ENCODE data around the gene NFIA. TPM values are rescaled to one million over a fixed set of nuclear protein-coding genes. Genes with fewer than 3 reads are reported as not detected.

Gene NFIA
- total and polyA plus RNA-seq, 5 experiments from 2014 or later = 6.3 to 7.8 (median 7.4) TPM

DNA sequence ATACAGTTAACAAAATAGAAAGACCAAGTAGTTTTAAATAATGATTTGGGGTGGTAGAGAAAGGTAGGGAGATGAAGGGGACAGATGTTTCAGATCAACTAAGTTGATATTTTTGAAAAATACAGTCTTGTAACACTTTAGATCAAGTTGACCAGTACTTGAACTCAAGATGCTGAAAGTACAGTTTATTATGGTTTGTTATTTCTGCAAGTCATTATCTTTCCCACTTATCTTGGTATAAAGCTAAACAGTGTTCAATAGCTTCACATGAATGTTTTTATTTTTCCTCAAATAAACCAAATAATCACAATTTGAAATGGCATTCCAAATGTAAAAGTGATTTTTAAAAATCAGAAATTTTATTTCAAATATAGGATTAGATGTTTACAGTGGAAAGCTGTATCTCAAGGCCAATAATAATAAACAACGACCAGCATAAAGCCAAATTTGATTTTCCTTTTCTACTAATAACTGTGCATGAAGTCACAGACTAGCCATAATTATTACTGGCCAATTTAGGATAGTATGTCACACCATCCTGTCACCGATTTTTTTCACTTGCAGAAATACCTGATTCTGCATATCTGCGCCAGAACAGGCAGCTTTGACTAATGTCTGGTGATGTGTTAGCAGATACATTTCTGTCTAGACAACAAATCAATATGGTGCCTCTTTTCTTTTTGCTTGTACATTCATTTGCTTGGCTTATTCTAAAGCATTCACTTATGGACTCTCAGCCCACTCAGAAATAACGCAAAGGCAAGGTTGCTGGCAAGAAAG, 322.4 kb downstream of the NFIA start:
- Mint-ChIP-seq H3K9me3 (no peaks in the 10 kb centered on the region), H3K27me3 (no peaks in the 10 kb centered on the region), H3K4me3 (no peak overlapping the region), H3K36me3 (peaks cover 0 to 44% (median 25%) of the 10 kb centered on the region in 3 donors), H3K4me1 (peaks cover 0 to 3% (median 0%) of the 10 kb centered on the region in 4 donors), H3K27ac (no peak overlapping the region)
- no peak for ATAC-seq
- POLR2A ChIA-PET = no interaction called here
- no peak for DNase-seq

DNA sequence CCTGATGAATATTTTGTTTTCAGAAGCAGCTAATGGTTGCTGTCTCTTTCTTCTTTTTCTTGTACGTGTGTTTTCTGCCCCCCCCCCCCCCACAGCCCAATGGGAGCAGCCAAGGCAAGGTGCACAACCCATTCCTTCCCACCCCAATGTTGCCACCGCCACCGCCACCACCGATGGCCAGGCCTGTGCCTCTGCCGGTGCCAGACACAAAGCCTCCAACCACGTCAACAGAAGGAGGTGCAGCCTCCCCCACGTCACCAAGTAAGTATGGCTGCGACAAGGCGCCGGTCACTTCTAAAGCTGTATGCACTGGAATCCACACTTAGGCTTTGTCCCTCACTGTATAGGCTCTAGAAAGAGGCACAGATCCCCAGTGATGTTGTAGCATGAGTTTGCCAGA, 324.1 kb downstream of the NFIA start:
- Mint-ChIP-seq H3K4me3 (no peak overlapping the region), H3K36me3 (peaks cover 0 to 46% (median 25%) of the 10 kb centered on the region in 3 donors), H3K9me3 (no peaks in the 10 kb centered on the region), H3K27me3 (no peaks in the 10 kb centered on the region), H3K4me1 (peaks cover 0 to 3% (median under 1%) of the 10 kb centered on the region in 4 donors), H3K27ac (no peak overlapping the region)
- no peak for ATAC-seq
- no peak for DNase-seq
- POLR2A ChIA-PET = interaction anchor here (0.6 kb wide), 1 partner anchor 104 kb away, joined by 3 read pairs; no protein-coding TSS in a partner anchor

DNA sequence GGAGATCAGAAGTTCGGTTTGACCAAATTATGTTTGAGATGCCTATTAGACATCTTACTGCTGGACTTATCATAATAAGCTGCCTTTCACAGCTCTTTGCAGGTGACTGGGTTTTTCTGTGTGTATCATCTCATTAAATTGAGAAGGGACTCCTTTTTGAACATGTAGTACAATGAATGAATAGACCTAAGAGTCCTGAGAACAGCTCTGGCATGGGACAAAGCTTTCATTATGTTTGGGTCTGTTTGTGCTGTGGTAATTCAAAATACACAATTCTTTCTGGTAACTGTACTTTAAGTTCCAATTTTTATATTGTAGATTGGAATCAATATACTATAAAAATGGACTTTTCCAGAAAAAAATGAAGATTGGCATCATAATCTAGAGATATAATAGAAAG, 330.2 kb downstream of the NFIA start:
- no peak overlapping the region for H3K27ac Mint-ChIP-seq
- H3K27me3 Mint-ChIP-seq = no peaks in the 10 kb centered on the region
- H3K36me3 Mint-ChIP-seq = peaks cover 0 to 33% (median 13%) of the 10 kb centered on the region in 3 donors
- H3K4me3 Mint-ChIP-seq = no peak overlapping the region
- peaks cover 0 to 4% (median 0%) of the 10 kb centered on the region in 4 donors for H3K4me1 Mint-ChIP-seq
- POLR2A ChIA-PET = no interaction called here
- no peak for ATAC-seq
- DNase-seq = no peak
- no peaks in the 10 kb centered on the region for H3K9me3 Mint-ChIP-seq

DNA sequence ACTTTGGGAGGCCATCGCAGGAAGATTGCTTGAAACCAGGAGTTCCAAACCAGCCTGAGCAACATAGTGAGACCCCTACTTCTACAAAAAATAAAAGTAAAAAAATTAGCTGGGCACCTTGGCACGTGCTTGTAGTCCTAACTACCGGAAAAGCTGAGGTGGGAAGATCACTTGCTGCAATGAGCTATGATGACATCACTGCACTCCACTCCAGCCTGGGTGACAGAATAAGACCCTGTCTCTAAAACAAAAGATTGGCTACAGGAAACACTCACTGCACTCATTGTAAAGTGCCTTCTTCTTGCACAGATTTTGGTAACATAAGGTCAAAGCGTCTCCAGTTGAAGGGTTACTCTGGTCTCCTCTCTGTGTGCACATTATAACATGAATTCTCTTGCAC, 336.8 kb downstream of the NFIA start:
- H3K36me3 Mint-ChIP-seq = peaks cover 0 to 15% (median 5%) of the 10 kb centered on the region in 3 donors
- no peak overlapping the region for H3K4me3 Mint-ChIP-seq
- no peaks in the 10 kb centered on the region for H3K27me3 Mint-ChIP-seq
- H3K9me3 Mint-ChIP-seq = no peaks in the 10 kb centered on the region
- H3K4me1 Mint-ChIP-seq = peaks cover 0 to under 1% (median under 1%) of the 10 kb centered on the region in 4 donors
- no peak for ATAC-seq
- POLR2A ChIA-PET = no interaction called here
- no peak overlapping the region for H3K27ac Mint-ChIP-seq
- DNase-seq = no peak

DNA sequence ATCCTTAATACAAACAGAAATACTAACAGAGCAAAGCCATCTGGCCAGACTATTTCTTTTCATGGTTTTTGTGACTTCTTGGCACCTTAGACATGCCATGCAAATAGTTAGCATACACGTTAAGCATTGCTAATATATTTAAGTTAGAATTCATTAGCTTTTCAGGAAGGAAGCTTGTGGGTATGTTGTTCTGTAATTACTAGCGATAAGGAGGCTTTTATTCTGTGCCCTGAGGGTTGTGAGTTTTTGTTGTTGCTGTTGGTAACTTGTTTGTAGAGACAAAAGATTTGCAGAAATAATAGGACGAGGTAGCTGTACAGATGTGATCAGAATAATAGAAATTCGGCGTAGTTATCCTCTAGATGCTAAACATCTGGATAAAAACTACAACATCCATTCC, 337.3 kb downstream of the NFIA start:
- Mint-ChIP-seq H3K36me3 (peaks cover 0 to 12% (median 5%) of the 10 kb centered on the region in 3 donors), H3K4me1 (peaks cover 0 to 5% (median 3%) of the 10 kb centered on the region in 4 donors), H3K4me3 (no peak overlapping the region), H3K27ac (no peak overlapping the region), H3K9me3 (no peaks in the 10 kb centered on the region), H3K27me3 (no peaks in the 10 kb centered on the region)
- no peak for DNase-seq
- POLR2A ChIA-PET = no interaction called here
- ATAC-seq = no peak

DNA sequence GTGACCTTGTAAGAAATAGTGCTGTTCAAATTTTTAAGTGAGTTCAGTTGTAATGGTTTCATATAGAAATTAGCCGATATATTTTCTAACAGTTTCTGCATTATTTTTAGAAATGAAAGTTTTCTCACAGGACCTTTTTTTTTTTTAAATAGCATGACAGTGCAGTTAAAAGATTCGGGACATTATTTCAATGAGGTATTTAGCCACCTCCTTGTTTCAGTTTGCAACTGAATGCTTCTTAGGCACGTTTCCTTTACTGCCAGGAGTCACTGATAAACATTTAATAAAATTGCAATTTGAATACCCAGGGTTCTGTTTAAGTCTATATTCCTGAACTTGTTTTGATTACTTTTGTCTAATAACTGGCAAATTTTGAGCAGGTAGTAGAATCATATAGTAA, 337.9 kb downstream of the NFIA start:
- ATAC-seq (no peak), DNase-seq (no peak)
- Mint-ChIP-seq H3K4me1 (peaks cover 0 to 6% (median 3%) of the 10 kb centered on the region in 4 donors), H3K27ac (no peak overlapping the region), H3K27me3 (no peaks in the 10 kb centered on the region), H3K4me3 (no peak overlapping the region), H3K9me3 (no peaks in the 10 kb centered on the region), H3K36me3 (peaks cover 0 to 8% (median 6%) of the 10 kb centered on the region in 3 donors)
- POLR2A ChIA-PET = no interaction called here

DNA sequence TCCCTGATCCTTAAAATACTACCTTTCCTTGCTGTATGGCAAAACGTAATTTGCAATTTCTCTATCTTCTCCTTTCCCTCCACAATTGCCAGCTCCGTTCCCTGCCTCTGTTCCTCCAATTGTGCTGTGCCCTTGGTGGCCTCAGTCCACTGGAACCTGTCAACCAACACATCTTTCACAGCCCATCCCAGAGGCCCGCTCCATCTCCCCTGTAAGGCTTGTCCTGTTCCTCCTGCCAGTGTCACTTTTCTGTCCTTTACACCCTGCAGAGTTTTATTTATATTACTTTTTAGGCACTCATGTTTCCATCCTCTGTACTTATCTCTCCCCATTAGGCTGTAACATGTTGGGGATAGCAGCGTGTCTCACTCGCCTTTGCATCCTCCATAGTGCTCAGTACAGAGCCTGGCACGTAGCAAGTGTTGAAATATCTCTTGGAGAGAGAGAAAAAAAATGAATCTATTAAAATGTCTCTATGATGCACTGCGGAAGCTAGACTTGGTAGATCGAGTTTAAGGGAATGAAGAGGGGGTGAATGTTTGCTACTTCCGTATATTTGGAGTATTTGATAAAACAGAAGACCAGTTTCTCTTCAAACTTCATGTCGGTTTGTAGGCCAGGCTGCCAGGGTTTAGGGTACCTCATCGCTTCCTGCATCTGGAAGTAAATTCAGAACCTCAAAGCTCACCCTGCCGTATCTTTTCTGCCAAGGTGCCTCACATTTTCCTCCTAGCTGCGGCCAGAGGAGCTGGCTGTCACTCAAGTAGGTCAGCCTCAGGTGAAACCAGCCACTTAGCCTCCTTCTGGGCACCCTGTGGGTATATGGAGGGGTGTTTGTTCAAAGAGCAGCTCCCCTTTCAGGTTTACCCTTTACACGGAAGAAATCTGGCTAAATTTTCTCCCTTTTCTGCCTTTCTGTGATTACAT, 338.8 kb downstream of the NFIA start:
- H3K9me3 Mint-ChIP-seq = no peaks in the 10 kb centered on the region
- peaks cover 0 to 10% (median 9%) of the 10 kb centered on the region in 3 donors for H3K36me3 Mint-ChIP-seq
- DNase-seq (no peak), ATAC-seq (no peak)
- H3K4me1 Mint-ChIP-seq = peaks cover 0 to 6% (median 3%) of the 10 kb centered on the region in 4 donors
- H3K27ac Mint-ChIP-seq = peak overlapping the region in 1 of 10 donors; percentile 50
- POLR2A ChIA-PET = no interaction called here
- no peaks in the 10 kb centered on the region for H3K27me3 Mint-ChIP-seq
- no peak overlapping the region for H3K4me3 Mint-ChIP-seq

DNA sequence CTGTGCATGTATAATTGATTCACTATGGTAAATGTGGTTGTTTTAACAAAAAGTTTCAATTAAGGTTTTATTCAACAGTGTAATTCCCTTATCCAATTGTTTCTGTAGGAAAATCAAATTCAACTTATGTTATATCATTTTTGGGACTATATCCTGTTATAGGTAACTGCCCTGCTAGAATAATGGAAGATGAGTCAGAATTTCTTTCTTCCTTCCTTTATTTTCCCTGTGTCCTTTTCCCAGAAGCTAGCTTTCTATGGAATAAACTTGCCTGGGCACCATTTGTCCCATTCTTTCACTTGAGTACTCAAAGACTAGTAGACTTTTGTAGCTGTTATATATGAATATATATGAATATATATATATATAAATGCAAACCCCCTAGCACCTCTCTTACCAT, 341.3 kb downstream of the NFIA start:
- H3K4me3 Mint-ChIP-seq = no peak overlapping the region
- no peak overlapping the region for H3K27ac Mint-ChIP-seq
- ATAC-seq (no peak), DNase-seq (no peak)
- H3K27me3 Mint-ChIP-seq = no peaks in the 10 kb centered on the region
- no peaks in the 10 kb centered on the region for H3K9me3 Mint-ChIP-seq
- peaks cover 0 to 6% (median 3%) of the 10 kb centered on the region in 4 donors for H3K4me1 Mint-ChIP-seq
- POLR2A ChIA-PET = interaction anchor here (0.6 kb wide), 1 partner anchor 112 kb away, joined by 3 read pairs; no protein-coding TSS in a partner anchor
- peaks cover 0 to 13% (median 10%) of the 10 kb centered on the region in 3 donors for H3K36me3 Mint-ChIP-seq

DNA sequence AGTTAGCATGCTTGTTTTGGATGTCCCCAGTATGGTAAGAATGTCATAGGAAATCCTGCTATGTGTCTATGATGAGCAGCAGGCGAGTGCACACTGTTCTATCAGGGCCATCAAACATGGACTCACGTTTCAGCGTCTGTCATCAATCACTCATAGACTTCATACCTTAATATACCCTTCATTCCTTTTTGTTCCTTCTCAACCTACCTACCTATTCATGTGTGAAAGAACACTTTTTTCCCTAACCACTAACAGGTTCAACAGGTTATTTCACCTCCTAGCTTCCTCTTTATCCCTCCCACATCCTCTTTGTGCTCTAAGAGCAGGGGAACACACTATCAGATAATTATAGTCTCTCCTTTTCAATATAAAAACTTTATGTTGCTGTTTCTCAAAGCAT, 342.0 kb downstream of the NFIA start:
- DNase-seq (no peak), ATAC-seq (no peak)
- Mint-ChIP-seq H3K36me3 (peaks cover 0 to 13% (median 10%) of the 10 kb centered on the region in 3 donors), H3K27me3 (no peaks in the 10 kb centered on the region), H3K4me3 (no peak overlapping the region), H3K27ac (no peak overlapping the region), H3K4me1 (peaks cover 0 to 6% (median 3%) of the 10 kb centered on the region in 4 donors), H3K9me3 (no peaks in the 10 kb centered on the region)
- POLR2A ChIA-PET = no interaction called here

DNA sequence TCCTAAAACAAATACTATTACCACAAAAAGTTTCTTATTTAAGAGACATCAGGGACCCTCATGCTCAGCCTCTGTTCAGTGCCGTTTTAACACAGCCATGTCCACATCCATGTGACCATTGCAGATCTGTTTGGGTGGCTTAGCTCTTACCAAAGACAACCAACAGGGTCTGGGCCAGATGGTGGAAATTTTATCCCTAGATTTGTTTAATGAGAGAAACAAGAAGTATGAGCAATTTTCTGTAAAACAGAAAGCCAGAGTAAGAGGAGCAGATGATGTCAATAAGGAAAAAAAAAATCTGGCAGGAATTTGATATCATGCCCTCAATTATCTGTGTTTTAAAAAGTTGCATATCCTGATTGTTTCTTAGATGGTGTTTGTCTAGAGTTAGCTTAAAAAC, 342.7 kb downstream of the NFIA start:
- Mint-ChIP-seq H3K27me3 (no peaks in the 10 kb centered on the region), H3K9me3 (no peaks in the 10 kb centered on the region), H3K27ac (no peak overlapping the region), H3K36me3 (peaks cover 0 to 13% (median 10%) of the 10 kb centered on the region in 3 donors), H3K4me1 (peaks cover 0 to 6% (median 3%) of the 10 kb centered on the region in 4 donors), H3K4me3 (no peak overlapping the region)
- POLR2A ChIA-PET = no interaction called here
- DNase-seq = no peak
- ATAC-seq = no peak

DNA sequence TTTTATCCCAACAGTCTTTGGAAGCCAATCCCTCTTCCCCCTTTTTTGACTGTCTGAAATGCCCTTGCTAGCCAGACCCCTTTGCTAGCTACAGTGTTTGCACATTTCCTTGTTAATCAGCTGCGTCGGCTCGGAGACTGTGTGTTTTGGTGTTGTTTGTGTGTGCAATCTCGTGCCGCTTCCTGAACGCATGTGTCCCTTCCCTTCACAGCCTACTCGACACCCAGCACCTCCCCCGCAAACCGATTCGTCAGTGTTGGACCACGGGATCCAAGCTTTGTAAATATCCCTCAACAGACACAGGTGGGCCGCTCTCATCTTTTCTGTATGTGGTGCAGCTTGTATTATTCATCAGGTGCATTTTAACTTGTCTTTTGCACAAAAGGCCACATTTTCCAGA, 343.9 kb downstream of the NFIA start:
- no peak overlapping the region for H3K27ac Mint-ChIP-seq
- peaks cover 0 to 7% (median 4%) of the 10 kb centered on the region in 3 donors for H3K36me3 Mint-ChIP-seq
- DNase-seq (no peak), ATAC-seq (no peak)
- no peaks in the 10 kb centered on the region for H3K27me3 Mint-ChIP-seq
- POLR2A ChIA-PET = interaction anchor here (0.6 kb wide), 1 partner anchor 597 kb away, joined by 3 read pairs; no protein-coding TSS in a partner anchor
- peaks cover 0 to 6% (median 3%) of the 10 kb centered on the region in 4 donors for H3K4me1 Mint-ChIP-seq
- H3K4me3 Mint-ChIP-seq = no peak overlapping the region
- no peaks in the 10 kb centered on the region for H3K9me3 Mint-ChIP-seq

DNA sequence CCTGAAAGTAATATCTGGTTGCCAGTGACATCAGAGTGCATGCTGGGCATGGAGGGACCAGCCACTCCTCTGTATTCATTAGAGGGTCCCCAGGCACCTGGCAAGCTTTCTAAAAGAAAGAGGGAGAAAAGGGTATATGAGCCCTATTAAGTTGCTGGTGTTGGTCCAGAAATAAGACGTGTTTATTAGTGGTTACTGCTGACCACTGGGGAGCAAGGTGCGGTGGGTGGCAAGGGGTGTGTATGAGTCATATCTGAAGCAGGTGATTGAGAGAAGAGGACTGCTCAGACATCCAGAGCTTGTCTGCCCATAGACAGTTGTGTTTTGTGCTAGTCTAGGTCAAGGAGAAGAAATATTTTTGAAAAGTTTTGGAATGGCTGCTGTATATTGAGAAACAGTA, 344.5 kb downstream of the NFIA start:
- DNase-seq (no peak), ATAC-seq (no peak)
- POLR2A ChIA-PET = interaction anchor here (0.6 kb wide), 1 partner anchor 596 kb away, joined by 3 read pairs; no protein-coding TSS in a partner anchor
- no peak overlapping the region for H3K4me3 Mint-ChIP-seq
- H3K36me3 Mint-ChIP-seq = peaks cover 0 to 5% (median 4%) of the 10 kb centered on the region in 3 donors
- no peaks in the 10 kb centered on the region for H3K27me3 Mint-ChIP-seq
- peaks cover 0 to 6% (median 3%) of the 10 kb centered on the region in 4 donors for H3K4me1 Mint-ChIP-seq
- no peaks in the 10 kb centered on the region for H3K9me3 Mint-ChIP-seq
- H3K27ac Mint-ChIP-seq = no peak overlapping the region

DNA sequence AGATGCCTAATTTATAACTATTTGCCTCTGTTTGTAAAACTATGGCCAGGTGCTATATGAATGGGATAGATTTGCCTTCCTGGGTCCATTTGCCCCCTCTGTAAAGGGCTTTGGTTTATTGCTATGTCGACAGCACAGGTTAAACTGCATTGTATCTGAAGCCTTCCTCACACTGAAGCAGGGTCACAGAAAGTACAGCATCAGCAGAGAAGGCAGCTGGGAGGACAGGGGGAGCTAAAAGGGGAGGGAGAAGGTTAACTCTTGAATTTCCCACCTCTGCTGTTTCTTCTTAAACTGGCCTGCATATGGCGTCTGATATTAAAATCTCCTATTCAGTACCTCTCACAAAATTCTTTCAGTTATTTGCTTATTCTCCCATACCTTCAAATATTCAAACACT, 345.1 kb downstream of the NFIA start:
- POLR2A ChIA-PET = no interaction called here
- Mint-ChIP-seq H3K36me3 (peaks cover 0 to 5% (median 4%) of the 10 kb centered on the region in 3 donors), H3K9me3 (no peaks in the 10 kb centered on the region), H3K4me1 (peaks cover 0 to 6% (median 3%) of the 10 kb centered on the region in 4 donors), H3K27ac (no peak overlapping the region), H3K27me3 (no peaks in the 10 kb centered on the region), H3K4me3 (no peak overlapping the region)
- ATAC-seq = no peak
- no peak for DNase-seq

Measured in naive thymus-derived CD8-positive, alpha-beta T cell (primary cell).